Gastrocnemius medialis (tissue), 4 donors: ENCODE measurements around the gene APBA1. TPM values are rescaled to one million over a fixed set of nuclear protein-coding genes. Genes with fewer than 3 reads are reported as not detected.

Source experiments
- ATAC-seq, 2 donors: fragments of 150-250 bp; one replicate each; pipeline ENCODE4 v1.9.1; 2016
- DNase-seq, 2 donors: peaks; one replicate each; pipeline ENCODE4 v3.0.0-alpha.2; 2019
- H3K27ac ChIP-seq, 4 donors: fragments of 200-600 bp; sonication (generic); 1 replicate in 1 of 4; 2 replicates in 3 of 4; pipeline ENCODE4 v1.5.1; 2016 to 2018; ENCODE audit warnings: mild to moderate bottlenecking in 2 of 4, moderate library complexity in 1 of 4
- H3K27me3 ChIP-seq, 3 donors: fragments of 200-600 bp; sonication (generic) in 2 of 3; 1 replicate in 1 of 3; 2 replicates in 2 of 3; pipeline versions ENCODE4 v1.5.1 to v1.6.0; 2016 to 2019; ENCODE audit warnings: mild to moderate bottlenecking in 1 of 3, moderate library complexity in 1 of 3
- H3K36me3 ChIP-seq, 2 donors: fragments of 200-600 bp; sonication (generic) in 1 of 2; one replicate each; pipeline ENCODE4 v1.5.1; 2017 to 2018
- H3K4me1 ChIP-seq, 2 donors: fragments of 200-600 bp; sonication (generic) in 1 of 2; one replicate each; pipeline ENCODE4 v1.5.1; 2016 to 2017; ENCODE audit warnings: mild to moderate bottlenecking in 2 of 2
- H3K4me3 ChIP-seq, 4 donors: fragments of 200-600 bp; sonication (generic) in 3 of 4; 1 replicate in 1 of 4; 2 replicates in 3 of 4; pipeline ENCODE4 v1.5.1; 2016 to 2019; ENCODE audit warnings: mild to moderate bottlenecking in 2 of 4
- H3K9me3 ChIP-seq, 3 donors: fragments of 200-600 bp; sonication (generic) in 2 of 3; 1 replicate in 1 of 3; 2 replicates in 2 of 3; pipeline ENCODE4 v1.5.1; 2016 to 2019
- CTCF ChIP-seq, 5 experiments: fragments of 450-650 bp in 3 of 5; fragments of 200-600 bp in 2 of 5; sonication (generic) in 2 of 5; IDR thresholded peaks in 4 of 5; conservative IDR thresholded peaks in 1 of 5; 1 replicate in 4 of 5; 2 replicates in 1 of 5; pipeline ENCODE4 v1.5.1; 2016 to 2019; ENCODE audit warnings: antibody characterized with exemption in 5 of 5, mild to moderate bottlenecking in 3 of 5, moderate library complexity in 3 of 5
- POLR2A ChIP-seq, 2 donors: fragments of 450-650 bp; IDR thresholded peaks; one replicate each; pipeline ENCODE4 v1.6.1; 2017; ENCODE audit warnings: antibody characterized with exemption in 2 of 2, mild to moderate bottlenecking in 2 of 2, moderate library complexity in 2 of 2
- in situ Hi-C, 4 donors: fragments of 200-750 bp; cut with MboI; loops; one replicate each; pipeline versions ENCODE4 v1.15.0 to v1.8.0; 2017; ENCODE audit warnings: low sequenced_read_pairs in 4 of 4
- intact Hi-C: fragments of 100-400 bp; cut with DNase I; formaldehyde crosslinking; loops from one replicate; pipeline ENCODE4 v1.15.1; 2023; ENCODE audit warnings: low total_unique reads
- total RNA-seq, 4 donors: library from RNA; depleted of rRNA; stranded (reverse); fragments of >200 nt; gene quantifications; one replicate each; pipeline versions ENCODE4 v1.1.0 to v1.2.3, GENCODE V29; 2016

APBA1 gene
- total RNA-seq, 4 donors from 2014 or later = 0.61 to 2.3 (median 1.4) TPM

- ATAC-seq (no peak), DNase-seq (no peak)
- Histone ChIP-seq H3K27me3 (no peaks in the 10 kb centered on the region), H3K4me3 (no peak overlapping the region), H3K9me3 (no peaks in the 10 kb centered on the region), H3K36me3 (no peaks in the 10 kb centered on the region), H3K4me1 (no peaks in the 10 kb centered on the region), H3K27ac (no peak overlapping the region)
- intact Hi-C loops = no loop called here
- no peak for TF ChIP-seq POLR2A (IDR thresholded peaks at IDR 0.05)
- no peak for TF ChIP-seq CTCF (IDR thresholded peaks at IDR 0.05 in 4 of 5, conservative IDR thresholded peaks at IDR 0.05 in 1 of 5)
- in situ Hi-C loops = no loop called here
These were observed 11.8 kb upstream of the APBA1 start for GRCh38 chr9:69683927-69684326.

- ATAC-seq (no peak), DNase-seq (no peak)
- no peaks in the 10 kb centered on the region for H3K27me3 ChIP-seq
- H3K4me3 ChIP-seq = no peak overlapping the region
- in situ Hi-C loops (loop anchor here in 1 of 4 donors (10.0 kb wide), 1 partner anchor 196 kb away; no protein-coding TSS in a partner anchor), intact Hi-C loops (no loop called here)
- no peak overlapping the region for H3K27ac ChIP-seq
- TF ChIP-seq CTCF (IDR thresholded peaks at IDR 0.05 in 4 of 5, conservative IDR thresholded peaks at IDR 0.05 in 1 of 5) (no peak), POLR2A (IDR thresholded peaks at IDR 0.05) (no peak)
- no peaks in the 10 kb centered on the region for H3K9me3 ChIP-seq
- H3K36me3 ChIP-seq = no peaks in the 10 kb centered on the region
- no peaks in the 10 kb centered on the region for H3K4me1 ChIP-seq
These were observed 6.8 kb upstream of the APBA1 start for GRCh38 chr9:69678843-69679538.

- no peak for DNase-seq
- Histone ChIP-seq H3K9me3 (no peaks in the 10 kb centered on the region), H3K27me3 (no peaks in the 10 kb centered on the region), H3K27ac (no peak overlapping the region), H3K4me3 (no peak overlapping the region), H3K4me1 (peaks cover 6 to 7% of the 10 kb centered on the region in 2 donors), H3K36me3 (no peaks in the 10 kb centered on the region)
- no peak for ATAC-seq
- TF ChIP-seq CTCF (IDR thresholded peaks at IDR 0.05 in 4 of 5, conservative IDR thresholded peaks at IDR 0.05 in 1 of 5) = no peak
- no peak for TF ChIP-seq POLR2A (IDR thresholded peaks at IDR 0.05)
- in situ Hi-C loops = loop anchor here in 1 of 4 donors (10.0 kb wide), 1 partner anchor 197 kb away; no protein-coding TSS in a partner anchor
- intact Hi-C loops = no loop called here
These were observed 5.8 kb upstream of the APBA1 start for GRCh38 chr9:69677931-69678330.

- H3K27me3 ChIP-seq = no peaks in the 10 kb centered on the region
- no peak for ATAC-seq
- no peak overlapping the region for H3K27ac ChIP-seq
- intact Hi-C loops = no loop called here
- no peak for DNase-seq
- TF ChIP-seq POLR2A (IDR thresholded peaks at IDR 0.05) (no peak), CTCF (IDR thresholded peaks at IDR 0.05 in 4 of 5, conservative IDR thresholded peaks at IDR 0.05 in 1 of 5) (no peak)
- no peaks in the 10 kb centered on the region for H3K36me3 ChIP-seq
- no peaks in the 10 kb centered on the region for H3K9me3 ChIP-seq
- no peak overlapping the region for H3K4me3 ChIP-seq
- in situ Hi-C loops = loop anchor here in 1 of 4 donors (10.0 kb wide), 1 partner anchor 199 kb away; no protein-coding TSS in a partner anchor
- peaks cover 6 to 20% of the 10 kb centered on the region in 2 donors for H3K4me1 ChIP-seq
These were observed 3.4 kb upstream of the APBA1 start for GRCh38 chr9:69675563-69675962.
